ENCODE data around the gene SERINC5.

The SERINC5 gene

DNA sequence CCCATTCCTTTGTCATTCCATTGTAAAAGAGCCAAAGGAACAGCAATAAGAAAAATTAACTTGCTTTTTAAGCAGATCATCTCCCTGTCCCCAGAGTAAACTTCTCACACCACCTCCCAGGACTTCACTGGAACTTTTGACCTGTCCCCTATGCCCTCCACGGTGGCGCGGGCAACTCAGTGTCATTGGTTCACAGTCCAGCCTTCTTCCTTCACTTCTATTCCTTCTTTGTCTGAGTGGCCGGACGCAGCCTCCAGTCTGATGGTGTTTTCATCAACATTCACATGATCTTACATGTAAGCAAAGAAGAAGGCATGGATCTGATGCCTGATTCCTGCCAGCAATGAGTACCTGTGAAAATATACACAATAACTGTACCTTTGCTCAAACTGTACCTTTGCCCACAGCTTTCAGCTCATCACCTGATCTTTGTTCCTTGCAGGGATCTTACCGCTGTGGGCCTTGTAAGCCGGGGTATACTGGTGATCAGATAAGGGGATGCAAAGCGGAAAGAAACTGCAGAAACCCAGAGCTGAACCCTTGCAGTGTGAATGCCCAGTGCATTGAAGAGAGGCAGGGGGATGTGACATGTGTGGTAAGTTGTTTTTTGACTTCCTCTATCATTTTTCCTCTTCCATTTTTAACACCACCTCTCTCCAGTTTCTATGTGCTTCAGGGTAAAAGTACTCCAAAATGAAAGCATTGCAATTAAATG lies 188.2 kb downstream of the SERINC5 start:
- no peak for DNase-seq (ENCODE audit: low spot score)

- no peak for DNase-seq (ENCODE audit: low spot score)
These were observed 188.8 kb downstream of the SERINC5 start for GRCh38 chr5:80067016-80067415.

DNA sequence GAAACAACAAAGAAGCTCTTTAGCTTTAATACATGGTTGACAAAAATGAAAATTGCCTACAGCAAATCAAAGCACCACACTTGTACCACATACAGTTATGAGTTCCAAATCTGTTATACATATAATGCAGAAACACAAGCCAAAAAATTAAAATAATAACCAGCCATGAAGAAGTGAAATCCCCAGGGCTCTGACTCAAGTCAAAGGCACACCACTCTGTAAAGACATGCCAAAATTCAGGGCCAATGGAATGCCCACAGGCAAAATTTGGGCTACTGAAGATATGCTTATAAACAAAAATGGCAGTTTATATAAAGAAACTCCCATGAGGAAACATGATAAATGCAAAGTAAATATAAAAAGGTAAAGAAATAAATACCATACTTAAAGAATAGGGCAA lies 191.7 kb downstream of the SERINC5 start:
- DNase-seq (ENCODE audit: low spot score): no peak

Data from pons (tissue), 1 donor.